ENCODE measurements around the gene SKI.

Gene SKI

DNA sequence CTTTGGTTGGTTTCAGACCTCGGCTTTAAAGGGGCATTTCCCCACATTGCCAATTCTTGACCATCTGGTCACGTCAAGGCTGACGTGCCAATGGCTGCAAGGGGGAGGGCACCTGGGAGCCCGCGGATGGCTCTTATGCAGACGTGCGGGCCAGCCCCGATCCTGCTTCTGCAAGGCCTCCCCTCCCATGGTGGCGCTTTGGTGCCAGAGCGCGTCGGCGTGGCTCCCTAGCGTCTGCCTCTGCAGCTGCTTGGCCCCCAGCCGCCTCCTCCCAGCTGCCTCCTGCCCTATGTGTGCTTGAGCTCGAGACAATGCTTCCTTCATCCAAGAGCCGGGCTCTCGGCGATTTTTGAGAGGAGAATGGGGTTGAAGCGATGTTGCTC is 29.1 kb downstream of the SKI start:
- no peak for TF ChIP-seq GATA3 (IDR thresholded peaks at IDR 0.05; ENCODE audit: low read depth, low read length)
- no peak for TF ChIP-seq GATA2 (IDR thresholded peaks at IDR 0.05; ENCODE audit: low read depth, low read length)

DNA sequence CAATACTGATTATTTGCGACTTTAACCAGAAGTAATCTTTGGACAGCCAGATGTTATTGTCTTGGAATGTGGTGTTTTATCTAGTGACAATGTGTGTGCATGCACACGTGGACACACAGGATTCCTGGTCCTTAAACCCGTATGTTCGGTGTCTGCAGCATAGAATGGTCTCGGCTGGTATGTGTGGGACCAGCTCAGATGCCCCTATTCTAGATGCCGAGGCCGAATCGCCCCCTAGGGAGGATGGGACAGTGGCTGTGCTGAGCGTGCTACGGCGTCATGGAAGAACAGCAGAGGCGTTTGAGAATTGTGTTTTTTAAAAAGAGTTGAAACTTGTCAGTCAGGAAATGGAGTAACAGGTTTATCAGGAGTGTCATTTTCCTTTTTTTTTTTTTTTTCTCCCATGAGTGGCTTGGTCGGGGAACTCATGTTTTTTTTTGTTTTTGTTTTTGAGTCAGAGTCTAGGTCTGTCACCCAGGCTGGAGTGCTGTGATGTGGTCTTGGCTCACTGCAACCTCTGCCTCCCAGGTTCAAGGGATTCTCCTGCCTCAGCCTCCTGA is 30.1 kb downstream of the SKI start:
- no peak for TF ChIP-seq GATA2 (IDR thresholded peaks at IDR 0.05; ENCODE audit: low read depth, low read length)
- no peak for TF ChIP-seq GATA3 (IDR thresholded peaks at IDR 0.05; ENCODE audit: low read depth, low read length)

DNA sequence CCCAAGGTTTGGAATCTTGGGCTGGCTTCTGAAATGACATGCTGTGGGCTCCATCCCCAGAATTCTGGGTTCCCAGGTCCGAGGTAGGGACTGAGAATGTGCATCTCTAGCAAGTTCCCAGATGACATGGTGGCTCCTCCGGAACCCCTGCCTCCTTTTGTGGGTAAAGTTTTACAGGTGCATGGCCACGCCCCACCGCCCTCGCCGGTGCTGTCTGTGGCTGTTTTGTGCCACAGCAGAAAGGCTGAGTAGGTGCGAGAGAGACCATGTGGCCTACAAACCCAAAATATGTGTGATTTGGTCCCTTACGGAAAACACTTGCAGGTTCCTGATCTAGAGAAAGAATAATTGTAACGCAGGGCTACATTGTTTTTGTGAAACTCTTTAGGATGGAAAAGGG is 30.9 kb downstream of the SKI start:
- no peak for TF ChIP-seq GATA2 (IDR thresholded peaks at IDR 0.05; ENCODE audit: low read depth, low read length)
- TF ChIP-seq GATA3 (IDR thresholded peaks at IDR 0.05; ENCODE audit: low read depth, low read length): no peak

DNA sequence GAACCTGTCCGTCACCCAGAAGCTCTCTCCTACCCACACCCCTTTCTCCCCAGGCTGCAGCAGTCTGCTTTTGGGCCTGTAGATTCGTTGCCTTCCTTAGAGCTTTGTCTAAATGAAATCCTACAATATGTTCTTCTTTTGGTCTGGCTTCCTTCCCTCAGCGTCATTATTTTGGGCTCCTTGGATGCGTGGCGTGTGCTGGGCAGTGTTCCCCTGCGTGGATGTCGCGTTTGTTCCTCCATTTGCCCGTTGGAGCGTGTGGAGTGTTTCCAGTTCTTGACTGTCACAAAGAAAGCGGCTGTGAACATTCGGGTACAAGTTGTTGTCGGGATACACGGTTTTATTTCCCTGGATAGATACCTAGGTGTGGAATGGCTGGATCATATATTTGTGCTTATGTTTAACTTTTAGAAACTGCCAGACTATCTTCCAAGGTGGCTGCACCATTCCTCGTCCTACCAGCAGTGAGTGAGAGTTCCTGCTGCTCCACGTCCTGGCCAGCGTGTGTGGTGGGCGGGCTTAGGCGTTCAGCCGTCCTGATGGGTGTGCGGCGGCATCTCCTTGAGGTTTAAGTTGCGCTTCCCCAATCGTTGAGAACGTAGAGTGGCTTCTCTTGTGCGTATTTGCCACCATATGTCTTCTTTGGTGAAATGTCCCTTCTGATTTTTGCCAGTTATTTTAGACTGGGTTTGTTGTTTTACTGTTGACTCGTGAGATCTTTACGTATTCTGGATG is 31.7 kb downstream of the SKI start:
- no peak for TF ChIP-seq GATA3 (IDR thresholded peaks at IDR 0.05; ENCODE audit: low read depth, low read length)
- TF ChIP-seq GATA2 (IDR thresholded peaks at IDR 0.05; ENCODE audit: low read depth, low read length): no peak

- TF ChIP-seq GATA3 (IDR thresholded peaks at IDR 0.05; ENCODE audit: low read depth, low read length) (no peak), GATA2 (IDR thresholded peaks at IDR 0.05; ENCODE audit: low read depth, low read length) (no peak)
These were observed 32.8 kb downstream of the SKI start for GRCh38 chr1:2260917-2261316.

GRCh38 chr1:2266301-2266975 is 38.3 kb downstream of the SKI start:
- no peak for TF ChIP-seq GATA3 (IDR thresholded peaks at IDR 0.05; ENCODE audit: low read depth, low read length)
- TF ChIP-seq GATA2 (IDR thresholded peaks at IDR 0.05; ENCODE audit: low read depth, low read length): no peak

- TF ChIP-seq GATA2 (IDR thresholded peaks at IDR 0.05; ENCODE audit: low read depth, low read length) (no peak), GATA3 (IDR thresholded peaks at IDR 0.05; ENCODE audit: low read depth, low read length) (no peak)
These were observed 39.1 kb downstream of the SKI start for GRCh38 chr1:2267051-2267830.

- no peak for TF ChIP-seq GATA3 (IDR thresholded peaks at IDR 0.05; ENCODE audit: low read depth, low read length)
- TF ChIP-seq GATA2 (IDR thresholded peaks at IDR 0.05; ENCODE audit: low read depth, low read length): no peak
These were observed 39.7 kb downstream of the SKI start for GRCh38 chr1:2267862-2268261.

DNA sequence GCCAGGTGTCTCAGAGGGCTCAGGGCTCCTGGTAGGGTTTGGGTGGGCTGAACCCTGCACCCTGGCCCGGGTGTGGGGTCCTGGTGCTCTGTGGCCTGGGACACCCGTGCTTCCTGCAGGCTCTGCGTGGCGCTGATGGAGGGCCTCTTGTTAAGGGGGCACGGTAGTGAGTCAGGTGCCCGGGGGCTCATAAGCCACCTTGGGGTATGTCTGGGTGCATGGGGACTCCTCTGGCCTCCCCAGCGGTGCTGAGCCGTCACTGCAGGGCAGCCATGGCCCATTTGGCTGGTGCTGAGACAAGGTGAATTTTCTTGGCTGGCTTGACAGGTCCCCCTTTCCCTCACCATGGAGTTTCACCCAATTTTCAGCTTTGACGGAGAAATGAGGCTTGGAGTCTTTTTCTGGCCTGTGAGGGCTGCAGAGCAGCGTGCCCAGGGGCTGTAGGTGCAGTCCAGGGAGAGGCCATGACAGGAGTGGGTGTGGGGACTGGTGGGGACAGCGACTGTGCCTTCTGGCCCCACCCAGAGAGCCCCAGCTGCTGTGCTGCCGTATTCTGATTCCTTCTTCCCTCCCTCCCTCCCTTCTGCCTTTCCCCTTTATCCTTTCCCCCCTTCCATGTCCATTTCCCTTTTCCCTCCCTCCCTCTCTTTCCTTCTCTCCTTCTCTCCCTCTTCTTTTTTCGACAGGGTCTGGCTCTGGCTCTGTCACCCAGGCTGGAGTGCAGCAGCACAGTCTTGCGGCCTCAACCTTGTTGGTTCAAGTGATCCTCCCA is 40.4 kb downstream of the SKI start:
- TF ChIP-seq GATA2 (IDR thresholded peaks at IDR 0.05; ENCODE audit: low read depth, low read length) (no peak), GATA3 (IDR thresholded peaks at IDR 0.05; ENCODE audit: low read depth, low read length) (no peak)

DNA sequence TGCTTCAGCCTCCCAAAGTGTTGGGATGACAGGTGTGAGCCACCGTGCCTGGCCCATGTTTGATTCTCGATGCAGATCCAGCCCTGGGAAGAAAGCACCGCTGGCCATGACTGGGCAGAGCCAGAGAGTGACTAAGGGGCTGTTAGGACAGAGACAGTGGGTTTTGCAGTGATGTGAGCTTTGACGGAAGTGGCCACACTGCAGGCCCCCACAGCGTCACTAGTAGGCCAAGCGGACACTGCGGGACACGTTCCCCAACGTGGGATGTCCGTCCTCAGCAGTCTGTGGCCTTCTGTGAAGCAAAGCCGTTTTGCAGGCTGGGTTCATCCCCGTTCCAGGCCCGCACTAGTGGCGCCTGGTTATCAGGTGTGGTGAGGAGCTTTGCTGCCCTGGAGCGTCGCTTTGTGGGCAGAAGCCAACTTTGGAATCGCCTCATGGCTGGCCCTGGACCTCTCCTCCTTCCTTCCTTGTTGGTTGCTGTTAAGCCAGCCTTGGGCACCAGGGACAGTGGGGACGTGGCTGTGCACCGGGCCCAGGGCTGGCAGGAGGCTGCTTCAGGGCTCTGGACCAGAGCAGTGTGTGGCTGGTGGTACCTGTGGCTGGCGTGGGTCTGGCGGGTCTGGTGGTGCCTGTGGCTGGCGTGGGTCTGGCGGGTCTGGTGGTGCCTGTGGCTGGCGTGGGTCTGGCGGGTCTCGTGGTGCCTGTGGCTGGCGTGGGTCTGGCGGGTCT is 41.2 kb downstream of the SKI start:
- TF ChIP-seq GATA2 (IDR thresholded peaks at IDR 0.05; ENCODE audit: low read depth, low read length) (no peak), GATA3 (IDR thresholded peaks at IDR 0.05; ENCODE audit: low read depth, low read length) (no peak)

- no peak for TF ChIP-seq GATA2 (IDR thresholded peaks at IDR 0.05; ENCODE audit: low read depth, low read length)
- TF ChIP-seq GATA3 (IDR thresholded peaks at IDR 0.05; ENCODE audit: low read depth, low read length): no peak
These were observed 41.8 kb downstream of the SKI start for GRCh38 chr1:2269922-2270259.

- TF ChIP-seq GATA3 (IDR thresholded peaks at IDR 0.05; ENCODE audit: low read depth, low read length): no peak
- no peak for TF ChIP-seq GATA2 (IDR thresholded peaks at IDR 0.05; ENCODE audit: low read depth, low read length)
These were observed 42.4 kb downstream of the SKI start for GRCh38 chr1:2270260-2271100.

Data from SH-SY5Y (cell line).